SK-N-SH treated with all-trans-retinoic acid at 6 μM for 48 hours (cell line): ENCODE measurements around the gene TRPM2.

Experiments
- ARNTL ChIP-seq: fragments of 450-650 bp; formaldehyde crosslinking; IDR thresholded peaks from 2 replicates; pipeline ENCODE4 v1.5.0; 2020; ENCODE audit warnings: low read depth, mild to moderate bottlenecking, moderate library complexity, borderline replicate concordance
- PATZ1 ChIP-seq: fragments of 250-450 bp; sonication (Bioruptor Pico); IDR thresholded peaks from 2 replicates; pipeline ENCODE4 v1.8.0; 2020; ENCODE audit warnings: mild to moderate bottlenecking, moderate library complexity, borderline replicate concordance
- PPARA ChIP-seq: fragments of 250-450 bp; sonication (Bioruptor Pico); IDR thresholded peaks from 2 replicates; pipeline ENCODE4 v1.5.0; 2020; ENCODE audit warnings: mild to moderate bottlenecking, borderline replicate concordance
- RARB ChIP-seq: fragments of 250-450 bp; sonication (Bioruptor Pico); IDR thresholded peaks from 2 replicates; pipeline ENCODE4 v1.8.0; 2021; ENCODE audit warnings: mild to moderate bottlenecking, moderate library complexity
- TOX ChIP-seq: fragments of 250-450 bp; sonication (Bioruptor Pico); IDR thresholded peaks from 2 replicates; pipeline ENCODE4 v1.8.0; 2021; ENCODE audit warnings: mild to moderate bottlenecking, moderate library complexity, borderline replicate concordance
- TSHZ2 ChIP-seq: fragments of 250-450 bp; sonication (Bioruptor Pico); IDR thresholded peaks from 2 replicates; pipeline ENCODE4 v1.5.0; 2020; ENCODE audit warnings: mild to moderate bottlenecking, moderate library complexity
- ZFP30 ChIP-seq: fragments of 450-650 bp; formaldehyde crosslinking; IDR thresholded peaks from 2 replicates; pipeline ENCODE4 v1.5.0; 2022; ENCODE audit warnings: mild to moderate bottlenecking, moderate library complexity
- ZNF565 ChIP-seq: fragments of 450-650 bp; formaldehyde crosslinking; conservative IDR thresholded peaks from 2 replicates; pipeline ENCODE4 v1.5.0; 2020; ENCODE audit warnings: low read depth, mild to moderate bottlenecking, moderate library complexity
- ZNF70 ChIP-seq: fragments of 450-650 bp; formaldehyde crosslinking; IDR thresholded peaks from 2 replicates; pipeline ENCODE4 v1.5.0; 2020; ENCODE audit warnings: mild to moderate bottlenecking, moderate library complexity
- ZNF8 ChIP-seq: fragments of 450-650 bp; formaldehyde crosslinking; IDR thresholded peaks from 2 replicates; pipeline ENCODE4 v1.5.0; 2020; ENCODE audit warnings: mild to moderate bottlenecking, moderate library complexity

GRCh38 chr21:44442266-44443125 is 89.1 kb downstream of the TRPM2 start:
- TF ChIP-seq ZFP30 (CRISPR knock-in tag) (no peak), PATZ1 (CRISPR knock-in tag) (no peak), PPARA (CRISPR knock-in tag) (no peak), TSHZ2 (CRISPR knock-in tag) (no peak), TOX (no peak), ZNF70 (no peak), ARNTL (CRISPR knock-in tag) (no peak), ZNF8 (no peak), ZNF565 (CRISPR knock-in tag) (no peak), RARB (no peak)
